Lower leg skin (tissue), 3 donors: ENCODE measurements around the gene ZBTB38.

Experiments used
- POLR2A ChIP-seq, 2 donors: fragments of 450-650 bp; IDR thresholded peaks; one replicate each; pipeline ENCODE4 v1.6.1; 2016 to 2017; ENCODE audit warnings: antibody characterized with exemption in 2 of 2, mild to moderate bottlenecking in 1 of 2, moderate library complexity in 1 of 2
- TF ChIP-seq, protein P1 (sequence below), 3 donors: fragments of 450-650 bp; IDR thresholded peaks; one replicate each; pipeline ENCODE4 v1.5.1; 2016; ENCODE audit warnings: antibody characterized with exemption in 3 of 3, mild to moderate bottlenecking in 3 of 3, moderate library complexity in 2 of 3

DNA sequence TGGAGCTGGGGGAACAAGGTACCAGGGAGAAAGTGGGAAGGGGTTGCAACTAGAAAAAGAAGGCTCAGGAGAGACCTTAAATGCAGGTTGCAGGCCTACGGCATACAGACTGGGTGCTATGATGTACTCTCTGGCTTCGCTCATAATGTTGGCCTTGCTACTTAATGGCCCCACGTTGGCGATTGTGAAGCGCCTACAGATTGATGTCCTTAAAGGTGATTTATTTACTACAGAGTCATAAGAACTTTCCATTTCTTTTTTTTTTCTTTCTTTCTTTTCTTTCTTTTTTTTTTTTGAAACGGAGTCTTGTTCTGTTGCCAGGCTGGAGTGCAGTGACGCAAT, 25.4 kb downstream of the ZBTB38 start:
- TF ChIP-seq, protein P1, sequence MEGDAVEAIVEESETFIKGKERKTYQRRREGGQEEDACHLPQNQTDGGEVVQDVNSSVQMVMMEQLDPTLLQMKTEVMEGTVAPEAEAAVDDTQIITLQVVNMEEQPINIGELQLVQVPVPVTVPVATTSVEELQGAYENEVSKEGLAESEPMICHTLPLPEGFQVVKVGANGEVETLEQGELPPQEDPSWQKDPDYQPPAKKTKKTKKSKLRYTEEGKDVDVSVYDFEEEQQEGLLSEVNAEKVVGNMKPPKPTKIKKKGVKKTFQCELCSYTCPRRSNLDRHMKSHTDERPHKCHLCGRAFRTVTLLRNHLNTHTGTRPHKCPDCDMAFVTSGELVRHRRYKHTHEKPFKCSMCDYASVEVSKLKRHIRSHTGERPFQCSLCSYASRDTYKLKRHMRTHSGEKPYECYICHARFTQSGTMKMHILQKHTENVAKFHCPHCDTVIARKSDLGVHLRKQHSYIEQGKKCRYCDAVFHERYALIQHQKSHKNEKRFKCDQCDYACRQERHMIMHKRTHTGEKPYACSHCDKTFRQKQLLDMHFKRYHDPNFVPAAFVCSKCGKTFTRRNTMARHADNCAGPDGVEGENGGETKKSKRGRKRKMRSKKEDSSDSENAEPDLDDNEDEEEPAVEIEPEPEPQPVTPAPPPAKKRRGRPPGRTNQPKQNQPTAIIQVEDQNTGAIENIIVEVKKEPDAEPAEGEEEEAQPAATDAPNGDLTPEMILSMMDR (IDR thresholded peaks at IDR 0.05), result no peak
- TF ChIP-seq POLR2A (IDR thresholded peaks at IDR 0.05), result no peak
